SK-N-MC (cell line): ENCODE results near the gene FOXD2.

Source experiments
- DNase-seq: peaks from one replicate; pipeline ENCODE4 v3.0.0-alpha.2; 2011; ENCODE audit warnings: low read depth, low spot score
- H3K27ac ChIP-seq: fragments of 200-600 bp; sonication (generic); 2 replicates; pipeline ENCODE4 v1.5.1; 2016; ENCODE audit warnings: mixed run types
- H3K36me3 ChIP-seq: fragments of 200-600 bp; sonication (generic); 2 replicates; pipeline ENCODE4 v1.6.1; 2017; ENCODE audit warnings: antibody characterized with exemption, low read length, mixed read lengths; ENCODE audit not compliant: insufficient read depth
- H3K4me3 ChIP-seq: fragments of 200-600 bp; sonication (generic); 2 replicates; pipeline ENCODE4 v1.5.1; 2016
- H3K9ac ChIP-seq: fragments of 200-600 bp; sonication (generic); 2 replicates; pipeline ENCODE4 v1.8.0; 2017; ENCODE audit warnings: mixed run types, mixed read lengths; ENCODE audit not compliant: insufficient read length
- H3K9me3 ChIP-seq: fragments of 200-600 bp; sonication (generic); 2 replicates; pipeline ENCODE4 v1.6.1; 2017; ENCODE audit warnings: low read depth, mild to moderate bottlenecking, antibody characterized with exemption, low read length, moderate library complexity, mixed read lengths
- EZH2 ChIP-seq: fragments of 200-600 bp; sonication (generic); IDR thresholded peaks from one replicate; pipeline ENCODE4 v1.6.1; 2017; ENCODE audit warnings: antibody characterized with exemption
- FOXP2 ChIP-seq: optimal IDR thresholded peaks from 2 replicates; pipeline ENCODE3; 2011; ENCODE audit warnings: mild to moderate bottlenecking, moderate library complexity; ENCODE audit not compliant: insufficient read depth; ENCODE audit errors: extremely low read length, control extremely low read depth
- POLR2AphosphoS5 ChIP-seq: IDR thresholded peaks from 2 replicates; pipeline ENCODE4 v1.6.1; 2012; ENCODE audit warnings: mild to moderate bottlenecking, low read depth, low read length, borderline replicate concordance

Gene FOXD2

DNA sequence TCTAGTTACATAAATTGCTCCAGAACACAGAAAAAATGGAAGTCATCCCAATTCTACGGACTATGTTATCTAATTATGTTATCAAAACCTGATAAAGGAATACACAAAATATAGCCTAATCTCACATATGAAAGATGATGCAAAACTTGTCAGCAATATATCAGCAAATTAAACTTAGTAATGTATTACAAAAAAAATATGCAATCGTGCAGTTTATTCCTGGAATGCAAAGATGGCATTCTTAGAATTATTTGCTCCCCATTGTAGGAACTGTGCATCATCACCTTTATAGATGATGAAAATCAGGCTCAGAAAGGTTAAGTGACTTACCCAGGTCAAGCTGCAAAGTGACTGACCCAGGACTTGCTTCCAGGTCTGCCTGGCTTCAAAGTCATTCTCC is 14.0 kb upstream of the FOXD2 start:
- no peaks in the 10 kb centered on the region for H3K9me3 ChIP-seq
- no peak overlapping the region for H3K27ac ChIP-seq
- TF ChIP-seq FOXP2 = no peak
- TF ChIP-seq POLR2AphosphoS5 = no peak
- TF ChIP-seq EZH2 = no peak
- no peak overlapping the region for H3K9ac ChIP-seq
- no peak overlapping the region for H3K4me3 ChIP-seq
- no peak for DNase-seq
- no peaks in the 10 kb centered on the region for H3K36me3 ChIP-seq

DNA sequence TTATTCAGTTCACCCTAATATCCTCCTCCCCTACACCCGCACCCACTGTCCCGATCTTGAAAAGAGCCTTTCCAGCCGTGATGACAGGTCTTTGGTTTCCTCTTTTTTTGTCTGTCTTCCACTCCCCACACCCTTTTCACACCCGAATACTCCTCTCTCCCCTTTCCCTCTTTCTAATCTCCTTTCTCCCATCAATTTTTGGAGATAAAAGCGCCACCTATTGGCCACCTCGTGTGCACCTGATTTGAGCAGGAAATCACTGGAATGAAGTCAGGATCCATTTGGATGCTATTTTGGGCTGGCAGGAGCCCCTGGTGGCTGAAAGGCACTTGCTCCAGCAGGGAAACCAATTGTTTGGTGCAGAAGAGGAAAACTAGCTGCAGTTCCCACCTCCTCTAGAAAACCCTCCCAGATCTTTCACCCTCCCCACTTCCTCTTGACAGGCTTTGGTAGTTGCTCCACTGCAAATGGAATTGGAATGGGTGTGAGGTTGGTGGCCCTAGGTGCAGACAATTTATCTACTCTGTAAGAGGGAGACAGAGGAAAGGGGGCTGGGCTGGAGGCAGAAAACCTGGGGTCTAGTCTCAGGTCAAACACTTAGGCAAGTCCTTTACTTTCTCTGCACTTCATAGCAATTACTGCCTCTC is 13.4 kb upstream of the FOXD2 start:
- DNase-seq = peak; percentile 56
- TF ChIP-seq POLR2AphosphoS5 (no peak), FOXP2 (no peak), EZH2 (no peak)
- Histone ChIP-seq H3K9ac (no peak overlapping the region), H3K4me3 (no peak overlapping the region), H3K36me3 (no peaks in the 10 kb centered on the region), H3K27ac (no peak overlapping the region), H3K9me3 (no peaks in the 10 kb centered on the region)

- H3K9ac ChIP-seq = no peak overlapping the region
- TF ChIP-seq EZH2 (no peak), POLR2AphosphoS5 (no peak), FOXP2 (no peak)
- H3K36me3 ChIP-seq = no peaks in the 10 kb centered on the region
- H3K9me3 ChIP-seq = no peaks in the 10 kb centered on the region
- H3K4me3 ChIP-seq = no peak overlapping the region
- H3K27ac ChIP-seq = no peak overlapping the region
- DNase-seq = no peak
These were observed 6.3 kb upstream of the FOXD2 start for GRCh38 chr1:47431534-47431933.

DNA sequence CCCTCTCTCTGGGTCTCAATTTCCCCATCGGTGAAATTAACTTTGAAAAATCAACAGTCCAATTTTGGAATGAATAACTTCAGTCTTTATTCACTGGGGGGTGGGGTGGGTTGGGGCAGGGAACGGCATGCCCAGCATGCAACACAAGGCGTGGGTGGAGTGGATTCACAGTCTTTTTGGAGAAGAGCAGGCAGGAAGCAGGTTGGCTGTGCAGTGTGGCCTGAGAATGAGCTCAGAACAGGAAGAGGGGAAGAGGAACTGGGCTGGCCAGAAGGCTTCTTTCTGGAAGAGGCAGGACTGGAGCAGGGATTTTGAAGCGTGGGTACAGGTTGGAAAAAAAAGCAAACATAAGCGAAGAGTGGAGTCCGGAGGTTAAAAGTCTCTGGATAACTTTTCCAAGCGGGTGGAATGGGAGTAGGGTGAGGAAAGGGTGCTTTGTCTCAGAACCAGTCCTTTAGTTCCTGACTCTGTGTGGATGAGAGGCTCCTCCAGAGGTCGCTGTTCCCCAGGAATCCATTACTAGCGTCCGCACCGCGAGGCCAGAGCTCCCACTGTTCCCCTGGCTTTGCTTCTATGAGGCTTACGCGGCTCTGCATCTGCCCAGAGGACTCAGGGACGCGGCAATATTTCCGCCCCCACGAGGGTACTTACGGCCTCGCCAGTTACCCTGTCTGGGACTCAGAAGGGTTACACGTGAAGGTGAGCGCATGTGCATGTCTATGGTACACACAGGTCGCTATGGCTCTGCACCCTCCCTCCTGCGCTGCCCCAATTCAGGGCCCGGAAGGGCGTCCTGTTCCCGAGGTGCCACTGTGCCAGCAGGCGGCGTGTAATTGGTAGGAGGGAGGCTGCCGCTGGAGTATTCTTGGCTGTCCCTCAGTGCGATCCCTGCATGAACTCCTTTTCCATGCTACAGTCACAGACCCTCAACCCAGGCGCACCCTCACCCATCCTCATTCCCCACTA is 5.5 kb upstream of the FOXD2 start:
- DNase-seq = no peak
- H3K9me3 ChIP-seq = no peaks in the 10 kb centered on the region
- no peak overlapping the region for H3K27ac ChIP-seq
- TF ChIP-seq FOXP2 (no peak), EZH2 (no peak), POLR2AphosphoS5 (no peak)
- H3K9ac ChIP-seq = no peak overlapping the region
- H3K36me3 ChIP-seq = no peaks in the 10 kb centered on the region
- H3K4me3 ChIP-seq = peak overlapping the region; percentile 19; the same call in 1 of the 2 replicates

DNA sequence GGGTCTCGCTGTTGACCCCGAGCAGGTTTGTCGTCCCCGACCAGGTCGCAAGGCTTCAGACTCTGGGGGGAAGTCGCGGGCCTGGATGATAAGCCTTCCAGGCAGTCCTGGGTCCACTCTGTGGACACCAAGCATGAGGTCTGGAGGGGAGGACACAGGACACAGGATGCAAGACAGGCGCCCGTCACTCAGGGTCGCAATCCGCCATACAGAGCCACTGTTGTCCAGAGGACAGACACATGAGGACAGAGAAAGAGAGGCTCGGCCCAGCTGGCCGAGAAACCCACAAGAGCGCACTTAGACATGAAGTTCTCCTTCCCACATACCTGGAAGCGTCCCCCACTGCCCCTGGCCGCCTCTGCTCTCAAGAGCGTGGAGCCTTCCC is 4.8 kb upstream of the FOXD2 start:
- no peaks in the 10 kb centered on the region for H3K36me3 ChIP-seq
- TF ChIP-seq FOXP2 = no peak
- no peak overlapping the region for H3K4me3 ChIP-seq
- H3K27ac ChIP-seq = no peak overlapping the region
- no peak overlapping the region for H3K9ac ChIP-seq
- no peaks in the 10 kb centered on the region for H3K9me3 ChIP-seq
- DNase-seq = no peak

DNA sequence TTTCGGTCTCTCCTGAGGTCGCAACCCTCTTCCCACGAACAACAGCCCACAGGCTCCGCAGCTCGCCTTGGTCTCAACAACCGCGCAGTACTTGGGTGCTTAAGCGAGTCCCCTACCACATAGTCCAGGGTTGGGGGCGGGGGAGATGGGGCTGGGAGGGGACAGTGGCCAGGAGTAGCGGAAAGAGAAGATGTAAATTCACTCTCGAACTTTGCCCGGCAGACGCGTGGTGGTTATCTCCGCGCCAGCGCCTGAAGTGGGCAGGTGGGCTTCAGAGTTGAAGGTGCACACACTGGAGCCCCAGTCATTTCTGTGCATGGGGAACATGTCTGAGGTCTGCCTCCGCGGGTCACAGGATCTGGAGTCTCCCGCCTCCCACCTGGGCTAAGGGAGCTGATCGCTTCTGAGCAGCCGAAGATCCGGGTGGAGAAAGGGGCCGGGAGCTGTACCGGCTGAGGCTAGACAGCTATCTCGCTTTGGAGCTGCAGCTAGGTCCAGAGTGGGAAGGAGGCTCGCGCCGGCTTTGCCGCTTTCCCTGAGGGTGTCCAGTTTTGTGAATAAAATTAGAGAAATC is 4.3 kb upstream of the FOXD2 start:
- H3K9me3 ChIP-seq = no peaks in the 10 kb centered on the region
- no peak for DNase-seq
- no peak overlapping the region; the same call in 1 of the 2 replicates for H3K27ac ChIP-seq
- H3K9ac ChIP-seq = peak overlapping the region; percentile 58
- peak overlapping the region; percentile 81 for H3K4me3 ChIP-seq
- TF ChIP-seq POLR2AphosphoS5 (no peak), FOXP2 (no peak), EZH2 (no peak)
- H3K36me3 ChIP-seq = no peaks in the 10 kb centered on the region

- H3K27ac ChIP-seq = peak overlapping the region; percentile 17; the same call in 1 of the 2 replicates
- peak overlapping the region; percentile 81 for H3K4me3 ChIP-seq
- TF ChIP-seq POLR2AphosphoS5 (no peak), FOXP2 (no peak)
- DNase-seq = no peak
- no peaks in the 10 kb centered on the region for H3K9me3 ChIP-seq
- H3K9ac ChIP-seq = peak overlapping the region; percentile 58
- no peaks in the 10 kb centered on the region for H3K36me3 ChIP-seq
These were observed 3.6 kb upstream of the FOXD2 start for GRCh38 chr1:47434051-47434842.

- H3K9me3 ChIP-seq = no peaks in the 10 kb centered on the region
- no peaks in the 10 kb centered on the region for H3K36me3 ChIP-seq
- H3K9ac ChIP-seq = peak overlapping the region; percentile 14
- no peak overlapping the region for H3K27ac ChIP-seq
- peak overlapping the region; percentile 97 for H3K4me3 ChIP-seq
- no peak for DNase-seq
- TF ChIP-seq FOXP2 = no peak
- TF ChIP-seq POLR2AphosphoS5 = no peak
- no peak for TF ChIP-seq EZH2
These were observed 2.1 kb upstream of the FOXD2 start for GRCh38 chr1:47435506-47436303.
